ENCODE measurements around the gene B4GALNT3. TPM values are rescaled to one million over a fixed set of nuclear protein-coding genes. Genes with fewer than 3 reads are reported as not detected.

The B4GALNT3 gene
- total RNA-seq, 1 experiment from 2014 or later = 2.3 TPM

GRCh38 chr12:459050-459429, 699 bp upstream of the B4GALNT3 start:
- ChIA-PET POLR2A (no interaction called here), CTCF (no interaction called here)
- DNase-seq (ENCODE audit: low read depth, low spot score) (no peak), ATAC-seq (no peak)
- Histone ChIP-seq H3K27ac (ENCODE audit: low read length) (no peak overlapping the region), H3K27me3 (ENCODE audit: control insufficient read depth, insufficient read depth, low read length) (peaks cover 10% of the 10 kb centered on the region), H3K4me3 (ENCODE audit: low read depth in 2 of 2, low read length in 2 of 2) (peak overlapping the region; percentile 40 to 58), H3K9me3 (ENCODE audit: control insufficient read depth, insufficient read depth, low read depth, low read length) (no peaks in the 10 kb centered on the region), H3K36me3 (ENCODE audit: control insufficient read depth, insufficient read depth, low read length) (no peaks in the 10 kb centered on the region), H3K4me1 (ENCODE audit: control insufficient read depth, insufficient read depth, low read length) (no peaks in the 10 kb centered on the region; the same call in 1 of the 2 replicates)
- TF ChIP-seq POLR2AphosphoS5 (IDR thresholded peaks at IDR 0.05; ENCODE audit: low read depth, low read length) (no peak), TCF7L2 (IDR thresholded peaks at IDR 0.05; ENCODE audit: low read depth, low read length) (no peak), CTCF (IDR thresholded peaks at IDR 0.05) (no peak), REST (IDR thresholded peaks at IDR 0.05; ENCODE audit: insufficient read depth in 1 of 2, low read depth in 2 of 2, low read length in 1 of 2) (no peak), SIN3A (IDR thresholded peaks at IDR 0.05; ENCODE audit: borderline replicate concordance, insufficient read depth, low read depth, low read length) (no peak)
- in situ Hi-C loops (cut with HindIII; ENCODE audit: low pct_unique_long_range_greater_than_20kb, low sequenced_read_pairs) = no loop called here
- BruUV-seq (replicated peaks) = no TSS peak
- intact Hi-C loops (cut with micrococcal nuclease; ENCODE audit: unreplicated experiment) = no loop called here

GRCh38 chr12:460261-461230, 807 bp downstream of the B4GALNT3 start:
- no TSS peak for BruUV-seq (replicated peaks)
- ATAC-seq = peak; percentile 72
- TF ChIP-seq CTCF (IDR thresholded peaks at IDR 0.05) (no peak), SIN3A (IDR thresholded peaks at IDR 0.05; ENCODE audit: borderline replicate concordance, insufficient read depth, low read depth, low read length) (no peak), REST (IDR thresholded peaks at IDR 0.05; ENCODE audit: insufficient read depth in 1 of 2, low read depth in 2 of 2, low read length in 1 of 2) (no peak), POLR2AphosphoS5 (IDR thresholded peaks at IDR 0.05; ENCODE audit: low read depth, low read length) (no peak), TCF7L2 (IDR thresholded peaks at IDR 0.05; ENCODE audit: low read depth, low read length) (no peak)
- Histone ChIP-seq H3K9me3 (ENCODE audit: control insufficient read depth, insufficient read depth, low read depth, low read length) (no peaks in the 10 kb centered on the region), H3K36me3 (ENCODE audit: control insufficient read depth, insufficient read depth, low read length) (no peaks in the 10 kb centered on the region), H3K27ac (ENCODE audit: low read length) (no peak overlapping the region), H3K4me1 (ENCODE audit: control insufficient read depth, insufficient read depth, low read length) (no peaks in the 10 kb centered on the region; the same call in 1 of the 2 replicates), H3K27me3 (ENCODE audit: control insufficient read depth, insufficient read depth, low read length) (peaks cover 10% of the 10 kb centered on the region), H3K4me3 (ENCODE audit: low read depth in 2 of 2, low read length in 2 of 2) (peak overlapping the region; percentile 37 to 40)
- CTCF ChIA-PET = no interaction called here
- POLR2A ChIA-PET = no interaction called here
- DNase-seq (ENCODE audit: low read depth, low spot score) = no peak
- in situ Hi-C loops (cut with HindIII; ENCODE audit: low pct_unique_long_range_greater_than_20kb, low sequenced_read_pairs) (no loop called here), intact Hi-C loops (cut with micrococcal nuclease; ENCODE audit: unreplicated experiment) (no loop called here)
